Measurements from ENCODE around the gene RPL13. TPM values are rescaled to one million over a fixed set of nuclear protein-coding genes. Genes with fewer than 3 reads are reported as not detected.

The RPL13 gene
- total and polyA plus RNA-seq, 2 of the 13 experiments (the other 11 are each of a cell fraction or from before 2014, with no cell fraction given), result 2,988 to 4,411 TPM

GRCh38 chr16:89565506-89566372 is 5.3 kb downstream of the RPL13 start (continued):
- TF ChIP-seq TFE3 (CRISPR knock-in tag; IDR thresholded peaks at IDR 0.05) (no peak), KLF13 (CRISPR knock-in tag; IDR thresholded peaks at IDR 0.05) (no peak), ZFP36L2 (CRISPR knock-in tag; IDR thresholded peaks at IDR 0.05) (no peak), RFX1 (IDR thresholded peaks at IDR 0.05) (no peak), ZNF510 (CRISPR knock-in tag; IDR thresholded peaks at IDR 0.05; ENCODE audit: low read depth) (no peak), SMAD9 (CRISPR knock-in tag; IDR thresholded peaks at IDR 0.05) (no peak), SIN3A (IDR thresholded peaks at IDR 0.05; ENCODE audit: borderline replicate concordance, low read depth, low read length) (no peak), ZC3H4 (CRISPR knock-in tag; IDR thresholded peaks at IDR 0.05; ENCODE audit: borderline replicate concordance) (peak; percentile 78; the same call in 1 of the 2 replicates), ZNF256 (CRISPR knock-in tag; conservative IDR thresholded peaks at IDR 0.05) (no peak; the same call in 1 of the 2 replicates), RCOR2 (CRISPR knock-in tag; IDR thresholded peaks at IDR 0.05) (no peak), RBM22 (optimal IDR thresholded peaks at IDR 0.05; ENCODE audit: low read length) (peak; percentile 92), ZSCAN22 (CRISPR knock-in tag; IDR thresholded peaks at IDR 0.05) (no peak), SP1 (IDR thresholded peaks at IDR 0.05) (no peak), SP1 (CRISPR knock-in tag; IDR thresholded peaks at IDR 0.05) (no peak), ZBTB14 (CRISPR knock-in tag; IDR thresholded peaks at IDR 0.05) (0 out of 2 replicates have a peak, but pooled peaks have one; percentile 27), ZNF782 (CRISPR knock-in tag; IDR thresholded peaks at IDR 0.05; ENCODE audit: borderline replicate concordance) (peak; percentile 68; the same call in 1 of the 2 replicates), ZNF776 (CRISPR knock-in tag; IDR thresholded peaks at IDR 0.05) (no peak), IKZF1 (IDR thresholded peaks at IDR 0.05) (no peak), NFYB (CRISPR knock-in tag; IDR thresholded peaks at IDR 0.05) (no peak; the same call in 1 of the 2 replicates), PAX8 (CRISPR knock-in tag; IDR thresholded peaks at IDR 0.05; ENCODE audit: borderline replicate concordance) (no peak), GMEB2 (CRISPR knock-in tag; IDR thresholded peaks at IDR 0.05; ENCODE audit: low read depth) (no peak), NFATC3 (CRISPR knock-in tag; IDR thresholded peaks at IDR 0.05) (peak; percentile 34; the same call in 1 of the 2 replicates), DPF2 (CRISPR knock-in tag; IDR thresholded peaks at IDR 0.05; ENCODE audit: borderline replicate concordance, low read depth) (no peak), BORCS8-MEF2B (CRISPR knock-in tag; IDR thresholded peaks at IDR 0.05) (peak; percentile 11), ZNF207 (IDR thresholded peaks at IDR 0.05; ENCODE audit: borderline replicate concordance) (no peak), IRF9 (CRISPR knock-in tag; IDR thresholded peaks at IDR 0.05; ENCODE audit: borderline replicate concordance) (no peak)
